Spleen (tissue), 7 donors: ENCODE results near the gene NUDCD2.

Experiments used
- CTCF ChIP-seq, 11 experiments: fragments of 200-600 bp in 7 of 11; fragments of 450-650 bp in 4 of 11; sonication (generic) in 4 of 11; IDR thresholded peaks in 8 of 11; conservative IDR thresholded peaks in 3 of 11; 1 replicate in 7 of 11; 2 replicates in 4 of 11; pipeline versions ENCODE4 v1.4.0 to v1.8.0; 2016 to 2021; ENCODE audit warnings: antibody characterized with exemption in 11 of 11, inconsistent platforms in 4 of 11, mild to moderate bottlenecking in 1 of 11
- POLR2A ChIP-seq, 3 donors: fragments of 450-650 bp; IDR thresholded peaks; one replicate each; pipeline ENCODE4 v1.5.1; 2017; ENCODE audit warnings: antibody characterized with exemption in 3 of 3, mild to moderate bottlenecking in 1 of 3
- POLR2AphosphoS5 ChIP-seq, 3 donors: sonication (generic); formaldehyde crosslinking; IDR thresholded peaks; one replicate each; pipeline ENCODE4 v1.5.1; 2017; ENCODE audit warnings: antibody characterized with exemption in 3 of 3
- donor health status: DM: no; HTN: no; CAD: no; lungs with moderate emphysema.
- donor health status: DM: no; HTN: no; CAD: no.
- donor health status: DM: no; HTN: no; CAD: no.

- TF ChIP-seq POLR2A (IDR thresholded peaks at IDR 0.05) = no peak
- no peak for TF ChIP-seq CTCF (IDR thresholded peaks at IDR 0.05 in 8 of 11, conservative IDR thresholded peaks at IDR 0.05 in 3 of 11)
- TF ChIP-seq POLR2AphosphoS5 (IDR thresholded peaks at IDR 0.05) = no peak
Observed at GRCh38 chr5:163498886-163499285, 39.0 kb upstream of the NUDCD2 start.
